Breast epithelium (tissue), 4 donors: ENCODE results near the gene RIMBP2. TPM values are rescaled to one million over a fixed set of nuclear protein-coding genes. Genes with fewer than 3 reads are reported as not detected.

Experiments used
- DNase-seq, 2 donors: peaks; one replicate each; pipeline ENCODE4 v3.0.0-alpha.2; 2019; ENCODE audit warnings: low spot score in 2 of 2
- H3K27ac ChIP-seq, 2 donors: fragments of 200-600 bp; sonication (generic) in 1 of 2; one replicate each; pipeline ENCODE4 v1.5.1; 2016 to 2019; ENCODE audit warnings: mild to moderate bottlenecking in 1 of 2
- H3K27me3 ChIP-seq, 2 donors: fragments of 200-600 bp; sonication (generic) in 1 of 2; one replicate each; pipeline versions ENCODE4 v1.5.1 to v1.6.0; 2017 to 2019; ENCODE audit warnings: control low read depth in 1 of 2, mild to moderate bottlenecking in 1 of 2
- H3K36me3 ChIP-seq: fragments of 200-600 bp; one replicate; pipeline ENCODE4 v1.5.1; 2019
- H3K4me1 ChIP-seq, 2 donors: fragments of 200-600 bp; sonication (generic); one replicate each; pipeline ENCODE4 v1.5.1; 2016 to 2019; ENCODE audit warnings: control low read depth in 1 of 2
- H3K4me3 ChIP-seq, 3 donors: fragments of 200-600 bp; sonication (generic); 1 replicate in 2 of 3; 2 replicates in 1 of 3; pipeline ENCODE4 v1.5.1; 2016 to 2019; ENCODE audit warnings: mild to moderate bottlenecking in 3 of 3, moderate library complexity in 2 of 3
- H3K9me3 ChIP-seq, 2 donors: fragments of 200-600 bp; sonication (generic) in 1 of 2; one replicate each; pipeline ENCODE4 v1.5.1; 2016 to 2019; ENCODE audit warnings: control low read depth in 1 of 2
- POLR2A ChIP-seq: fragments of 450-650 bp; IDR thresholded peaks from one replicate; pipeline ENCODE4 v1.6.1; 2016; ENCODE audit warnings: antibody characterized with exemption, mild to moderate bottlenecking, moderate library complexity
- POLR2AphosphoS5 ChIP-seq, 3 donors: sonication (generic); formaldehyde crosslinking; IDR thresholded peaks; one replicate each; pipeline ENCODE4 v1.6.1; 2017; ENCODE audit warnings: antibody characterized with exemption in 3 of 3
- intact Hi-C: fragments of 100-400 bp; cut with DNase I; formaldehyde crosslinking; loops from one replicate; pipeline ENCODE4 v1.15.1; 2023; ENCODE audit warnings: low total_unique reads
- total RNA-seq, 3 donors: library from RNA; depleted of rRNA; stranded (reverse); fragments of >200 nt; gene quantifications; one replicate each; pipeline ENCODE4 v1.1.0, GENCODE V29; 2016
- TF ChIP-seq, protein P1 (sequence below), 3 donors: fragments of 450-650 bp; IDR thresholded peaks; one replicate each; pipeline ENCODE4 v1.5.1; 2016 to 2017; ENCODE audit warnings: antibody characterized with exemption in 3 of 3, mild to moderate bottlenecking in 3 of 3, moderate library complexity in 3 of 3

RIMBP2 gene
- total RNA-seq, 3 donors from 2014 or later, result under 0.01 to 0.59 (median under 0.01) TPM

DNA sequence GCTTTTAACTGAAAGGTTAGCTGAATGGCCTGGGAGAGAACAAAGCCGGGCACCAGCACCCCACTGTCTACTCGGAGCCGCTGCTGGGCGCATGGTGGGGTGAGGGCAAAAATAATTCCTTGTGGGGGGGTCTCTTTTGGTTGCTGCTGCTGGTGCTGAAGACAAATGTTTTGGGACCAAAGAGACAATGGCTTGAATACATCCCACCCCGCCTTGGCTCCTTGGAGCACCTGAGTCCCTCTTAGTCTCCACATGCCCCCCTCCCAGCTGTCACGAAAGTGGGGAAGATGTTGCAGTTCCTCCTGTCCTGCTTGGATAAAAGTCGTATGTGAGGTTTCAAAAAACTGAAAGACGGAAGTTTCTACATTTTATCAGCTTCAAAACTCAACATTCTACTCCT lies 293.4 kb downstream of the RIMBP2 start:
- DNase-seq, result peak in 1 of 2 donors; percentile 17
- Histone ChIP-seq H3K4me1 (no peaks in the 10 kb centered on the region), H3K4me3 (no peak overlapping the region), H3K27me3 (no peaks in the 10 kb centered on the region), H3K9me3 (peaks cover 0 to 9% of the 10 kb centered on the region in 2 donors), H3K36me3 (no peaks in the 10 kb centered on the region), H3K27ac (no peak overlapping the region)
- intact Hi-C loops, result no loop called here
- no peak for TF ChIP-seq POLR2A
- TF ChIP-seq, protein P1, sequence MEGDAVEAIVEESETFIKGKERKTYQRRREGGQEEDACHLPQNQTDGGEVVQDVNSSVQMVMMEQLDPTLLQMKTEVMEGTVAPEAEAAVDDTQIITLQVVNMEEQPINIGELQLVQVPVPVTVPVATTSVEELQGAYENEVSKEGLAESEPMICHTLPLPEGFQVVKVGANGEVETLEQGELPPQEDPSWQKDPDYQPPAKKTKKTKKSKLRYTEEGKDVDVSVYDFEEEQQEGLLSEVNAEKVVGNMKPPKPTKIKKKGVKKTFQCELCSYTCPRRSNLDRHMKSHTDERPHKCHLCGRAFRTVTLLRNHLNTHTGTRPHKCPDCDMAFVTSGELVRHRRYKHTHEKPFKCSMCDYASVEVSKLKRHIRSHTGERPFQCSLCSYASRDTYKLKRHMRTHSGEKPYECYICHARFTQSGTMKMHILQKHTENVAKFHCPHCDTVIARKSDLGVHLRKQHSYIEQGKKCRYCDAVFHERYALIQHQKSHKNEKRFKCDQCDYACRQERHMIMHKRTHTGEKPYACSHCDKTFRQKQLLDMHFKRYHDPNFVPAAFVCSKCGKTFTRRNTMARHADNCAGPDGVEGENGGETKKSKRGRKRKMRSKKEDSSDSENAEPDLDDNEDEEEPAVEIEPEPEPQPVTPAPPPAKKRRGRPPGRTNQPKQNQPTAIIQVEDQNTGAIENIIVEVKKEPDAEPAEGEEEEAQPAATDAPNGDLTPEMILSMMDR (IDR thresholded peaks at IDR 0.05), result no peak
- no peak for TF ChIP-seq POLR2AphosphoS5 (IDR thresholded peaks at IDR 0.05)

GRCh38 chr12:130421896-130422295 lies 294.2 kb downstream of the RIMBP2 start:
- peak in 1 of 2 donors; percentile 28 for DNase-seq
- H3K4me1 ChIP-seq, result no peaks in the 10 kb centered on the region
- intact Hi-C loops, result no loop called here
- H3K4me3 ChIP-seq, result no peak overlapping the region
- H3K36me3 ChIP-seq, result no peaks in the 10 kb centered on the region
- no peaks in the 10 kb centered on the region for H3K27me3 ChIP-seq
- no peak overlapping the region for H3K27ac ChIP-seq
- peaks cover 0 to 4% of the 10 kb centered on the region in 2 donors for H3K9me3 ChIP-seq
- TF ChIP-seq POLR2AphosphoS5 (IDR thresholded peaks at IDR 0.05) (no peak), POLR2A (no peak)
- TF ChIP-seq, protein P1 (IDR thresholded peaks at IDR 0.05), result no peak

DNA sequence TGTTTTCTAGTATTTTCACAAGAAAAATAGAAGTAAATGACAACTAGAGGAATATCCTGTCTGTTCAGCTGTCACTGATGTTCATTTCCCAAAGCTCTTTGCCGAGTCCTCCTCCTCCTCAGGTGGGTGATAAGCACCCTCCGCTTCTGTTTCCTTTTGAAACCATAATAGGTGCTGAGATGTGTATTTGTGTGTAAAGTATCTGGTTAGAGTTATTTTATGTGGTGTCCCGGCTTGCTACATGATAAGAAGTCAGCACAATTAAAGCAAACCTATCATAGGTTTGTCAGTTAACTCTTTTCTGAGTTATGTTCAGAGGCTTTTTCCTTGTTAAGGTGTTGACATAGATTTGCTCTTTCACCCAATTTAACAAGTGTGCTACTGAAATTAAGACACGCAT lies 296.0 kb downstream of the RIMBP2 start:
- Histone ChIP-seq H3K4me3 (no peak overlapping the region), H3K4me1 (no peaks in the 10 kb centered on the region), H3K27ac (no peak overlapping the region), H3K27me3 (no peaks in the 10 kb centered on the region), H3K36me3 (no peaks in the 10 kb centered on the region), H3K9me3 (peaks cover 0 to 1% of the 10 kb centered on the region in 2 donors)
- no peak for DNase-seq
- intact Hi-C loops, result no loop called here
- TF ChIP-seq POLR2AphosphoS5 (IDR thresholded peaks at IDR 0.05), result no peak
- TF ChIP-seq, protein P1 (IDR thresholded peaks at IDR 0.05), result no peak
- TF ChIP-seq POLR2A, result no peak

DNA sequence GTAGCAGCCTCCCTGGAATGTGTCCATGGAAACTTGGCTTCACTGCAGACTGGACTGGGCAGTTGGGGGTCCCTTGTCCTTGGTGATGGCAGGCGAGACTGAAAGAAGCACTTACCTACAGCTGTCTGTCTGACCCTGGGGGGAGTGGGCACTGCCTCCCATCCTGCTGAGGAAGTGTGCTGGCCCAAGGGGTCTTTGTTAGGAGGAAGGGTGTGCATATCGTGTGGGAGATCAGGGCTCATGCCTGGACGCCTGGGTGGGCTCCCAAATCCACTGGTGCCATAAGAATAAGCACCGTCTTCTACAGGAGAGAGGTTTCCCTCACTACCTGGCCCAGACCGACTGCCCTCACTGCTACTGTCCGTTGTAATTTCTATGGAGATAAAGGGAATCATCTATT lies 297.0 kb downstream of the RIMBP2 start:
- H3K36me3 ChIP-seq, result no peaks in the 10 kb centered on the region
- no peak for DNase-seq
- H3K27ac ChIP-seq, result no peak overlapping the region
- TF ChIP-seq POLR2A (no peak), POLR2AphosphoS5 (IDR thresholded peaks at IDR 0.05) (no peak)
- TF ChIP-seq, protein P1 (IDR thresholded peaks at IDR 0.05), result no peak
- H3K4me1 ChIP-seq, result no peaks in the 10 kb centered on the region
- no peak overlapping the region for H3K4me3 ChIP-seq
- intact Hi-C loops, result no loop called here
- H3K27me3 ChIP-seq, result no peaks in the 10 kb centered on the region
- no peaks in the 10 kb centered on the region for H3K9me3 ChIP-seq

DNA sequence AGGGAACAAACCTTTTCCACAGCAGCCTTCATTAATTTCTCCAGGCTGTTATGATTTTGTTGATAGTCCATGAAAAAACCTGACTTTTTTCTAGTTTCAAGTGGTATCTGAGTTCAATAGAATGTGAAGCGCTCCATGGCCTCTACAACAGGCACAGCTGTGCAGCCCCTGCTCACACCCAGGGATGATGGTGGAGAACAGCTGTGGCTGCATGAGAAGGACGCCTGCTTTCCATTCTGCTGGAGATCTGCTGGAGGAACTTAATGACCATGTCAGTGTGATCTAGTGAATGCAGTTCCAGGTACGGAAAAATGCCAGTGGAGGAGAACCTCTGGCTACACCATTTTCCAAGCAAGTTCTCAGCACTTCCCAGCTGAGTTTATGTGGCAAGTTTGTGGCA lies 297.8 kb downstream of the RIMBP2 start:
- TF ChIP-seq POLR2A (no peak), POLR2AphosphoS5 (IDR thresholded peaks at IDR 0.05) (no peak)
- TF ChIP-seq, protein P1 (IDR thresholded peaks at IDR 0.05), result no peak
- Histone ChIP-seq H3K4me1 (no peaks in the 10 kb centered on the region), H3K27me3 (no peaks in the 10 kb centered on the region), H3K27ac (no peak overlapping the region), H3K4me3 (no peak overlapping the region), H3K9me3 (no peaks in the 10 kb centered on the region), H3K36me3 (no peaks in the 10 kb centered on the region)
- no peak for DNase-seq
- intact Hi-C loops, result no loop called here
